ENCODE results near the gene WDR1. TPM values are rescaled to one million over a fixed set of nuclear protein-coding genes. Genes with fewer than 3 reads are reported as not detected.

WDR1 gene
- total RNA-seq, 1 experiment from 2014 or later, result 367 TPM

GRCh38 chr4:10098780-10099160 is 17.8 kb downstream of the WDR1 start:
- H2BK15ac ChIP-seq (ENCODE audit: low read depth, low read length), result no peak overlapping the region
- Mint-ChIP-seq H3K27me3 (ENCODE audit: low read depth) (no peaks in the 10 kb centered on the region), H3K27ac (peak overlapping the region in 1 of 3 experiments; percentile 70; a peak in 1 of 7 replicates), H3K9me3 (no peaks in the 10 kb centered on the region; a peak in 1 of 5 replicates), H3K36me3 (ENCODE audit: insufficient read depth in 1 of 3, low read depth in 3 of 3) (peaks cover 47 to 93% (median 90%) of the 10 kb centered on the region in 3 experiments), H3K4me1 (peaks cover 36 to 38% of the 10 kb centered on the region in 2 experiments), H3K4me3 (no peak overlapping the region)
- no peak overlapping the region for H2AFZ ChIP-seq (ENCODE audit: low read length)
- no peak overlapping the region for H3K18ac ChIP-seq (ENCODE audit: insufficient read length, low read depth, low read length)
- no peaks in the 10 kb centered on the region for H3K23me2 ChIP-seq (ENCODE audit: insufficient read length, low read depth, low read length, poor library complexity, severe bottlenecking)
- peaks cover 7% of the 10 kb centered on the region for H3K79me1 ChIP-seq (ENCODE audit: insufficient read depth, low read depth, low read length, poor library complexity, severe bottlenecking)
- H3K23ac ChIP-seq (ENCODE audit: insufficient read length, low read depth, low read length), result no peak overlapping the region
- H2BK120ac ChIP-seq (ENCODE audit: low read depth, low read length, poor library complexity, severe bottlenecking), result no peak overlapping the region
- H3K14ac ChIP-seq (ENCODE audit: insufficient read depth, low read length), result no peak overlapping the region
- H3K9me3 ChIP-seq (ENCODE audit: control insufficient read depth, low read depth, low read length), result no peaks in the 10 kb centered on the region
- no peak overlapping the region for H2AK5ac ChIP-seq (ENCODE audit: insufficient read length, low read length)
- no peak for TF ChIP-seq CTCF (conservative IDR thresholded peaks at IDR 0.05)
- H4K5ac ChIP-seq (ENCODE audit: insufficient read length, low read depth, low read length), result no peak overlapping the region
- no peak overlapping the region for H3K27ac ChIP-seq (ENCODE audit: insufficient read length, low read depth, low read length)
- H2BK5ac ChIP-seq (ENCODE audit: insufficient read length, low read length), result no peak overlapping the region
- DNase-seq, result no peak
- no CpG with 5 or more reads among the region's 12 CpGs for WGBS (ENCODE audit: extremely low coverage, insufficient read length, low lambda C conversion rate)
- no peak overlapping the region for H4K8ac ChIP-seq (replicated peaks; ENCODE audit: insufficient read length, low read depth, low read length)
- no peaks in the 10 kb centered on the region for H4K20me1 ChIP-seq (ENCODE audit: control insufficient read depth, insufficient read depth, insufficient read length)
- H3K4ac ChIP-seq (ENCODE audit: low read depth, low read length), result no peak overlapping the region
- H4K91ac ChIP-seq (ENCODE audit: insufficient read length, low read depth, low read length), result no peak overlapping the region
- no peak overlapping the region for H3K4me2 ChIP-seq (ENCODE audit: insufficient read depth, insufficient read length, low read length)
- peaks cover 11% of the 10 kb centered on the region; the same call in 1 of the 2 replicates for H3K79me2 ChIP-seq (ENCODE audit: insufficient read depth, low read length)
- no peak overlapping the region for H2BK20ac ChIP-seq (ENCODE audit: low read depth, low read length, poor library complexity, severe bottlenecking)
- H3K4me1 ChIP-seq (ENCODE audit: insufficient read depth, low read length), result no peaks in the 10 kb centered on the region; the same call in 1 of the 2 replicates
- no peak overlapping the region for H2BK12ac ChIP-seq (ENCODE audit: insufficient read length, low read depth, low read length)
- H3K56ac ChIP-seq (ENCODE audit: insufficient read length, low read depth, low read length), result no peak overlapping the region
- H3K9ac ChIP-seq (ENCODE audit: extremely low read depth, insufficient read length, low read length), result no peak overlapping the region
- H3T11ph ChIP-seq (ENCODE audit: low read length), result no peak overlapping the region
- H3K27me3 ChIP-seq (ENCODE audit: insufficient read depth, low read length), result no peaks in the 10 kb centered on the region

Data from H9 (cell line).